ENCODE data around the gene UCK2.

- no peak for TF ChIP-seq CTCF (IDR thresholded peaks at IDR 0.05)
- no peak for TF ChIP-seq POLR2A (IDR thresholded peaks at IDR 0.05)
These were observed 114.1 kb downstream of the UCK2 start for GRCh38 chr1:165941531-165941930.
